ENCODE results near the gene GOLM1. TPM values are rescaled to one million over a fixed set of nuclear protein-coding genes. Genes with fewer than 3 reads are reported as not detected.

Gene GOLM1
- total and polyA plus RNA-seq, 9 of the 15 experiments (the other 6 are each of a cell fraction or from before 2014, with no cell fraction given), result 0.09 to 0.96 (median 0.40) TPM; not detected in 4

DNA sequence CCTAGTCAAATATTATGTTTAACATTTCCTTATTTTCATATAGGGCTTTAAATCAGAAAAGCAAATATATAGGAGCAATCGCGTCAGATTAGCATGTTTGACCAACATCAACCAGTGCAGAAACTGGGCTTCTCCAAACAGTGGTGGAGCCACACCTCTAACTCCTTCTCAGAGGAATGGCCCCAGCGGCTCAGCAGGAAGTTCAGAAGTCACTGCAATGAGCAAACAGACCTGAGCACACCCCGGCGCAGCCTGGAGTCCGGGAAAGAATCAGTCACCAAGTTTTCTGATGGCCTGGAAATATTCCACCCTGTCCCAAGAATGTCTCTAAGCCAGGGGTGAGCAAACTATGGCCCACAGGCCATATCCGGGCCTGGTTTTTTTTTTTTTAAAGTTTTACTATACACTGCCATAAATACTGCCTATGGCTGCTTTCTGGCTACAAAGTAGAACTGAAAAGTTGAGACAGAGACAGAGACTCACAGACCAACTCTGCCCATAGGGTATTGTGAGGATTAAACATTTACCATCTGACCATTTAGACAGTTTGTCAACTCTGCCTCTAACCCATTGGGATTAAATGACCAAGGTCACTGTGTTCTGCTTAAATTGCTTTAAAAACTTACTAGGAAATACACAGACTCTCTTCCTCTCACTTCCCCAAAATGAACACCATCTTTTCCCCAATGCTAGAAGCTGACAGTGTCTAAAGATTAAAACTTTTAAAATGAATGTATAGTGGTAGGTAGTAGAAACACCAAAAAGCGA is 5.4 kb downstream of the GOLM1 start:
- Histone ChIP-seq H3K27ac (ENCODE audit: extremely low read depth, low read depth, low read length) (no peak overlapping the region), H4K20me1 (replicated peaks; ENCODE audit: control insufficient read depth, insufficient read depth, low read length) (no peaks in the 10 kb centered on the region), H3K9ac (ENCODE audit: insufficient read depth in 1 of 2, low read depth in 2 of 2, low read length in 2 of 2) (no peak overlapping the region), H3K36me3 (ENCODE audit: control insufficient read depth, insufficient read depth, low read length) (no peaks in the 10 kb centered on the region), H3K27me3 (ENCODE audit: control insufficient read depth in 2 of 2, insufficient read depth in 2 of 2, low read length in 2 of 2) (peaks cover 0 to 14% of the 10 kb centered on the region in 2 experiments; a peak in 3 of 5 replicates), H3K4me1 (replicated peaks in 1 of 2; ENCODE audit: control insufficient read depth in 2 of 2, insufficient read depth in 2 of 2, low read length in 2 of 2) (peaks cover 0 to 5% of the 10 kb centered on the region in 2 experiments; a peak in 2 of 5 replicates), H3K9me1 (ENCODE audit: control insufficient read depth, insufficient read depth, low read length) (no peaks in the 10 kb centered on the region), H3K4me3 (no peak overlapping the region), H3K4me2 (ENCODE audit: insufficient read depth, low read length) (no peak overlapping the region), H3K79me2 (ENCODE audit: control insufficient read depth, insufficient read depth, low read length) (no peaks in the 10 kb centered on the region), H3K9me3 (replicated peaks; ENCODE audit: control insufficient read depth, insufficient read depth, low read depth, low read length) (no peaks in the 10 kb centered on the region), H2AFZ (ENCODE audit: low read depth, low read length) (no peak overlapping the region)
- FAIRE-seq, result no peak
- ChIA-PET POLR2A (no interaction called here), CTCF (ENCODE audit: low intra/inter-chr PET ratio) (no interaction called here)
- WGBS (ENCODE audit: insufficient coverage, low coverage, missing lambda C conversion rate), result 6% methylated on average over 8 of the region's 8 CpGs
- TF ChIP-seq XRCC5 (IDR thresholded peaks at IDR 0.05; ENCODE audit: low read depth, low read length) (no peak), NRF1 (conservative IDR thresholded peaks at IDR 0.05 in 1 of 2, IDR thresholded peaks at IDR 0.05 in 1 of 2) (peak; percentile 19 to 39; a peak in 1 of 4 replicates)
- ATAC-seq, result peak; percentile 69
- in situ Hi-C loops (cut with MboI) (no loop called here), intact Hi-C loops (cut with micrococcal nuclease) (no loop called here)
- peak in 1 of 4 experiments; percentile 4 for DNase-seq (ENCODE audit: extremely low read depth in 1 of 4, low spot score in 3 of 4)
- no TSS peak for BruUV-seq (replicated peaks)

- FAIRE-seq (no peak), DNase-seq (ENCODE audit: extremely low read depth in 1 of 4, low spot score in 3 of 4) (no peak), ATAC-seq (no peak)
- Histone ChIP-seq H3K9ac (ENCODE audit: insufficient read depth in 1 of 2, low read depth in 2 of 2, low read length in 2 of 2) (no peak overlapping the region), H3K36me3 (ENCODE audit: control insufficient read depth, insufficient read depth, low read length) (no peaks in the 10 kb centered on the region), H2AFZ (ENCODE audit: low read depth, low read length) (no peak overlapping the region), H3K27ac (ENCODE audit: extremely low read depth, low read depth, low read length) (no peak overlapping the region), H3K27me3 (ENCODE audit: control insufficient read depth in 2 of 2, insufficient read depth in 2 of 2, low read length in 2 of 2) (0 out of 5 replicates have a peak, but pooled peaks cover 0 to 4% of the 10 kb centered on the region in 2 experiments), H3K4me1 (replicated peaks in 1 of 2; ENCODE audit: control insufficient read depth in 2 of 2, insufficient read depth in 2 of 2, low read length in 2 of 2) (no peaks in the 10 kb centered on the region), H3K9me3 (replicated peaks; ENCODE audit: control insufficient read depth, insufficient read depth, low read depth, low read length) (no peaks in the 10 kb centered on the region), H3K4me2 (ENCODE audit: insufficient read depth, low read length) (no peak overlapping the region), H3K9me1 (ENCODE audit: control insufficient read depth, insufficient read depth, low read length) (no peaks in the 10 kb centered on the region), H4K20me1 (replicated peaks; ENCODE audit: control insufficient read depth, insufficient read depth, low read length) (no peaks in the 10 kb centered on the region), H3K79me2 (ENCODE audit: control insufficient read depth, insufficient read depth, low read length) (no peaks in the 10 kb centered on the region), H3K4me3 (no peak overlapping the region)
- 3% methylated on average over 3 of the region's 3 CpGs for WGBS (ENCODE audit: insufficient coverage, low coverage, missing lambda C conversion rate)
- intact Hi-C loops (cut with micrococcal nuclease), result no loop called here
- BruUV-seq (replicated peaks), result no TSS peak
- ChIA-PET CTCF (ENCODE audit: low intra/inter-chr PET ratio) (no interaction called here), POLR2A (no interaction called here)
- in situ Hi-C loops (cut with MboI), result no loop called here
- TF ChIP-seq PCBP1 (IDR thresholded peaks at IDR 0.05; ENCODE audit: low read depth, low read length, poor library complexity, severe bottlenecking) (no peak), CREB5 (CRISPR knock-in tag; IDR thresholded peaks at IDR 0.05) (no peak), NFE2L1 (tag; IDR thresholded peaks at IDR 0.05; ENCODE audit: borderline replicate concordance, low read depth) (no peak), C11orf30 (IDR thresholded peaks at IDR 0.05; ENCODE audit: low read depth) (no peak), ATF7 (IDR thresholded peaks at IDR 0.05) (no peak), BRD9 (IDR thresholded peaks at IDR 0.05; ENCODE audit: low read depth, partially characterized antibody) (no peak)
- TF ChIP-seq, protein P1, sequence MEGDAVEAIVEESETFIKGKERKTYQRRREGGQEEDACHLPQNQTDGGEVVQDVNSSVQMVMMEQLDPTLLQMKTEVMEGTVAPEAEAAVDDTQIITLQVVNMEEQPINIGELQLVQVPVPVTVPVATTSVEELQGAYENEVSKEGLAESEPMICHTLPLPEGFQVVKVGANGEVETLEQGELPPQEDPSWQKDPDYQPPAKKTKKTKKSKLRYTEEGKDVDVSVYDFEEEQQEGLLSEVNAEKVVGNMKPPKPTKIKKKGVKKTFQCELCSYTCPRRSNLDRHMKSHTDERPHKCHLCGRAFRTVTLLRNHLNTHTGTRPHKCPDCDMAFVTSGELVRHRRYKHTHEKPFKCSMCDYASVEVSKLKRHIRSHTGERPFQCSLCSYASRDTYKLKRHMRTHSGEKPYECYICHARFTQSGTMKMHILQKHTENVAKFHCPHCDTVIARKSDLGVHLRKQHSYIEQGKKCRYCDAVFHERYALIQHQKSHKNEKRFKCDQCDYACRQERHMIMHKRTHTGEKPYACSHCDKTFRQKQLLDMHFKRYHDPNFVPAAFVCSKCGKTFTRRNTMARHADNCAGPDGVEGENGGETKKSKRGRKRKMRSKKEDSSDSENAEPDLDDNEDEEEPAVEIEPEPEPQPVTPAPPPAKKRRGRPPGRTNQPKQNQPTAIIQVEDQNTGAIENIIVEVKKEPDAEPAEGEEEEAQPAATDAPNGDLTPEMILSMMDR (IDR thresholded peaks at IDR 0.05 in 2 of 3, conservative IDR thresholded peaks at IDR 0.05 in 1 of 3; ENCODE audit: insufficient read depth in 2 of 3, low read depth in 1 of 3, low read length in 3 of 3), result no peak
- TF ChIP-seq, protein P2, sequence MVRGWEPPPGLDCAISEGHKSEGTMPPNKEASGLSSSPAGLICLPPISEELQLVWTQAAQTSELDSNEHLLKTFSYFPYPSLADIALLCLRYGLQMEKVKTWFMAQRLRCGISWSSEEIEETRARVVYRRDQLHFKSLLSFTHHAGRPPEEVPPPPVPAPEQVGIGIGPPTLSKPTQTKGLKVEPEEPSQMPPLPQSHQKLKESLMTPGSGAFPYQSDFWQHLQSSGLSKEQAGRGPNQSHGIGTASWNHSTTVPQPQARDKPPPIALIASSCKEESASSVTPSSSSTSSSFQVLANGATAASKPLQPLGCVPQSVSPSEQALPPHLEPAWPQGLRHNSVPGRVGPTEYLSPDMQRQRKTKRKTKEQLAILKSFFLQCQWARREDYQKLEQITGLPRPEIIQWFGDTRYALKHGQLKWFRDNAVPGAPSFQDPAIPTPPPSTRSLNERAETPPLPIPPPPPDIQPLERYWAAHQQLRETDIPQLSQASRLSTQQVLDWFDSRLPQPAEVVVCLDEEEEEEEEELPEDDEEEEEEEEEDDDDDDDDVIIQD (CRISPR knock-in tag; IDR thresholded peaks at IDR 0.05), result no peak
These were observed 7.9 kb downstream of the GOLM1 start for GRCh38 chr9:86091477-86091876.

All from K562 (cell line).